ENCODE measurements around the gene PAX2.

The PAX2 gene

DNA sequence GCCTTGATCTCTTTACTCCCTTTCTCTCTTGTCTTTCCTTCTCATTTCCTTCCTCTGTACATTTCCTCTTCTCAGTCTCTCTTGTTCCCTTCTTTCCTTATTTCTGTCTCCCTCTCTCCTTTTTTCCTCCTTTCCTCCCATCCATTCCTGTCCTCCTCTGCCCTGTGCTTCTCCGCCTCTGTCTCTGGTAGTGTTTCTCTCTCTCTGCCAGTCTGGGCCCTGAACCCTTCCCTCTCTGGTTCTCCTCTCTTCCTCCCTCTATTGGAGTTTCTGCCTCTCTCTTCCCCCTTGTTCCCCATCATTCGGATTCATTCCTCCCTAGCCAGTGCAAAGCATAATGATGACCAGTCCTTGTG lies 13.2 kb upstream of the PAX2 start:
- TF ChIP-seq ESRRG (CRISPR knock-in tag; IDR thresholded peaks at IDR 0.05) (no peak), TOX (CRISPR knock-in tag; IDR thresholded peaks at IDR 0.05; ENCODE audit: borderline replicate concordance) (no peak), TSHZ2 (CRISPR knock-in tag; IDR thresholded peaks at IDR 0.05) (no peak), ZFP3 (CRISPR knock-in tag; IDR thresholded peaks at IDR 0.05) (no peak), ZNF565 (CRISPR knock-in tag; conservative IDR thresholded peaks at IDR 0.05; ENCODE audit: low read depth) (no peak), PPARA (CRISPR knock-in tag; IDR thresholded peaks at IDR 0.05; ENCODE audit: borderline replicate concordance) (no peak), RARB (CRISPR knock-in tag; IDR thresholded peaks at IDR 0.05) (no peak), ARNTL (CRISPR knock-in tag; IDR thresholded peaks at IDR 0.05; ENCODE audit: borderline replicate concordance, low read depth) (no peak), TCF4 (CRISPR knock-in tag; IDR thresholded peaks at IDR 0.05; ENCODE audit: borderline replicate concordance) (no peak), POU6F1 (CRISPR knock-in tag; IDR thresholded peaks at IDR 0.05; ENCODE audit: borderline replicate concordance, low read depth) (no peak), ZC3H10 (CRISPR knock-in tag; IDR thresholded peaks at IDR 0.05) (no peak), GLIS3 (CRISPR knock-in tag; IDR thresholded peaks at IDR 0.05) (no peak), ZFP30 (CRISPR knock-in tag; IDR thresholded peaks at IDR 0.05) (no peak), PATZ1 (CRISPR knock-in tag; IDR thresholded peaks at IDR 0.05; ENCODE audit: borderline replicate concordance) (no peak), BACH2 (CRISPR knock-in tag; IDR thresholded peaks at IDR 0.05; ENCODE audit: borderline replicate concordance) (no peak), SNAI2 (CRISPR knock-in tag; IDR thresholded peaks at IDR 0.05) (no peak)
- TF ChIP-seq, protein P1, sequence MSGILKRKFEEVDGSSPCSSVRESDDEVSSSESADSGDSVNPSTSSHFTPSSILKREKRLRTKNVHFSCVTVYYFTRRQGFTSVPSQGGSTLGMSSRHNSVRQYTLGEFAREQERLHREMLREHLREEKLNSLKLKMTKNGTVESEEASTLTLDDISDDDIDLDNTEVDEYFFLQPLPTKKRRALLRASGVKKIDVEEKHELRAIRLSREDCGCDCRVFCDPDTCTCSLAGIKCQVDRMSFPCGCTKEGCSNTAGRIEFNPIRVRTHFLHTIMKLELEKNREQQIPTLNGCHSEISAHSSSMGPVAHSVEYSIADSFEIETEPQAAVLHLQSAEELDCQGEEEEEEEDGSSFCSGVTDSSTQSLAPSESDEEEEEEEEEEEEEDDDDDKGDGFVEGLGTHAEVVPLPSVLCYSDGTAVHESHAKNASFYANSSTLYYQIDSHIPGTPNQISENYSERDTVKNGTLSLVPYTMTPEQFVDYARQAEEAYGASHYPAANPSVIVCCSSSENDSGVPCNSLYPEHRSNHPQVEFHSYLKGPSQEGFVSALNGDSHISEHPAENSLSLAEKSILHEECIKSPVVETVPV (CRISPR knock-in tag; IDR thresholded peaks at IDR 0.05) = no peak
- TF ChIP-seq, protein P2, sequence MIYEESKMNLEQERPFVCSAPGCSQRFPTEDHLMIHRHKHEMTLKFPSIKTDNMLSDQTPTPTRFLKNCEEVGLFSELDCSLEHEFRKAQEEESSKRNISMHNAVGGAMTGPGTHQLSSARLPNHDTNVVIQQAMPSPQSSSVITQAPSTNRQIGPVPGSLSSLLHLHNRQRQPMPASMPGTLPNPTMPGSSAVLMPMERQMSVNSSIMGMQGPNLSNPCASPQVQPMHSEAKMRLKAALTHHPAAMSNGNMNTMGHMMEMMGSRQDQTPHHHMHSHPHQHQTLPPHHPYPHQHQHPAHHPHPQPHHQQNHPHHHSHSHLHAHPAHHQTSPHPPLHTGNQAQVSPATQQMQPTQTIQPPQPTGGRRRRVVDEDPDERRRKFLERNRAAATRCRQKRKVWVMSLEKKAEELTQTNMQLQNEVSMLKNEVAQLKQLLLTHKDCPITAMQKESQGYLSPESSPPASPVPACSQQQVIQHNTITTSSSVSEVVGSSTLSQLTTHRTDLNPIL (CRISPR knock-in tag; IDR thresholded peaks at IDR 0.05; ENCODE audit: low read depth) = no peak
- no peak for ATAC-seq

DNA sequence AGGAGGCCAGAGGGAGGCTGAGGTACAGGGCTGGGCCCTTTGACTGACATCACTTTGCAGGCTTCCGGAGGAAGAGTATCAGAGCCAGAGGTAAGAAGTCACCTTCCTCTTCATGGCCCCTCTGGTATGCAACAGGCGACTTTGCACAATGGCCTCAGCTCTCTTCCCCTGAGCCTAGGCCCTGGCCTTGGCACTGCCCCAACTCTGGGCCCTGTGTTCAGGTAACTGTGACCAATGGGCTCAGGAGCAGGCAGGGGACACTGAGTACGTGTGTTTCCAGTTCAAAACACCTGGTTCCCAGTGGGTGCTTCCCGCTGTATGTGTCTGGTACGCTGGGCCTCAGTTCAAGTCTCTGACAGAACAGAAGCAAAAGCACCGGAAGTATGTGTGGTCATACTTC lies 12.1 kb upstream of the PAX2 start:
- no peak for ATAC-seq
- TF ChIP-seq GLIS3 (CRISPR knock-in tag; IDR thresholded peaks at IDR 0.05) = no peak
- no peak for TF ChIP-seq PATZ1 (CRISPR knock-in tag; IDR thresholded peaks at IDR 0.05; ENCODE audit: borderline replicate concordance)
- TF ChIP-seq CSDC2 (CRISPR knock-in tag; IDR thresholded peaks at IDR 0.05) = no peak
- TF ChIP-seq ESRRG (CRISPR knock-in tag; IDR thresholded peaks at IDR 0.05) = no peak
- TF ChIP-seq ZNF8 (CRISPR knock-in tag; IDR thresholded peaks at IDR 0.05) = no peak
- TF ChIP-seq PPARA (CRISPR knock-in tag; IDR thresholded peaks at IDR 0.05; ENCODE audit: borderline replicate concordance) = no peak
- TF ChIP-seq TSHZ2 (CRISPR knock-in tag; IDR thresholded peaks at IDR 0.05) = no peak
- TF ChIP-seq ARNTL (CRISPR knock-in tag; IDR thresholded peaks at IDR 0.05; ENCODE audit: borderline replicate concordance, low read depth) = no peak
- no peak for TF ChIP-seq ZNF565 (CRISPR knock-in tag; conservative IDR thresholded peaks at IDR 0.05; ENCODE audit: low read depth)
- no peak for TF ChIP-seq TOX (CRISPR knock-in tag; IDR thresholded peaks at IDR 0.05; ENCODE audit: borderline replicate concordance)
- no peak for TF ChIP-seq ZC3H10 (CRISPR knock-in tag; IDR thresholded peaks at IDR 0.05)
- TF ChIP-seq, protein P2 (CRISPR knock-in tag; IDR thresholded peaks at IDR 0.05; ENCODE audit: low read depth) = no peak
- TF ChIP-seq ISL1 (CRISPR knock-in tag; IDR thresholded peaks at IDR 0.05) = no peak
- no peak for TF ChIP-seq ZFP30 (CRISPR knock-in tag; IDR thresholded peaks at IDR 0.05)
- TF ChIP-seq, protein P1 (CRISPR knock-in tag; IDR thresholded peaks at IDR 0.05) = no peak
- no peak for TF ChIP-seq TCF4 (CRISPR knock-in tag; IDR thresholded peaks at IDR 0.05; ENCODE audit: borderline replicate concordance)
- TF ChIP-seq ZFP3 (CRISPR knock-in tag; IDR thresholded peaks at IDR 0.05) = no peak

Measured in SK-N-SH treated with all-trans-retinoic acid at 6 μM for 48 hours (cell line).